NCI-H2029 treated with DMSO at 0.1 percent for 48 hours (cell line): ENCODE measurements around the gene CRYZ.
A peak's percentile ranks its signal among the peaks of the same experiment; 100 is the strongest.

Experiments
- DNase-seq: peaks from one replicate; lab custom pipeline; 2025; lab: John Stamatoyannopoulos, UW

Gene CRYZ

GRCh38 chr1:74731399-74732052 lies 1.3 kb downstream of the CRYZ start:
- DNase-seq, result no peak

GRCh38 chr1:74729741-74730478 lies 2.9 kb downstream of the CRYZ start:
- DNase-seq, result no peak

GRCh38 chr1:74728736-74729135 lies 4.1 kb downstream of the CRYZ start:
- no peak for DNase-seq

- DNase-seq, result no peak
These were observed 6.8 kb downstream of the CRYZ start for GRCh38 chr1:74726063-74726462.

- no peak for DNase-seq
These were observed 15.2 kb downstream of the CRYZ start for GRCh38 chr1:74717626-74718025.

- no peak for DNase-seq
These were observed 16.0 kb downstream of the CRYZ start for GRCh38 chr1:74716822-74717221.

GRCh38 chr1:74715806-74716205 lies 17.0 kb downstream of the CRYZ start:
- no peak for DNase-seq

GRCh38 chr1:74715236-74715502 lies 17.7 kb downstream of the CRYZ start:
- DNase-seq, result no peak

GRCh38 chr1:74714429-74715235 lies 18.2 kb downstream of the CRYZ start:
- no peak for DNase-seq

- no peak for DNase-seq
These were observed 19.0 kb downstream of the CRYZ start for GRCh38 chr1:74713849-74714248.

- DNase-seq, result no peak
These were observed 20.0 kb downstream of the CRYZ start for GRCh38 chr1:74712881-74713280.

GRCh38 chr1:74703386-74704182 lies 29.3 kb downstream of the CRYZ start:
- DNase-seq, result no peak

GRCh38 chr1:74699331-74699730 lies 33.5 kb downstream of the CRYZ start:
- DNase-seq, result no peak

- DNase-seq, result no peak
These were observed 35.0 kb downstream of the CRYZ start for GRCh38 chr1:74697832-74698231.

GRCh38 chr1:74693473-74693872 lies 39.4 kb downstream of the CRYZ start:
- no peak for DNase-seq

GRCh38 chr1:74690909-74691308 lies 41.9 kb downstream of the CRYZ start:
- no peak for DNase-seq

- peak; percentile 14 for DNase-seq
These were observed 42.5 kb downstream of the CRYZ start for GRCh38 chr1:74690364-74690696.

GRCh38 chr1:74689621-74690363 lies 43.1 kb downstream of the CRYZ start:
- DNase-seq, result peak; percentile 68

GRCh38 chr1:74686928-74687327 lies 45.9 kb downstream of the CRYZ start:
- DNase-seq, result no peak

GRCh38 chr1:74684301-74684700 lies 48.5 kb downstream of the CRYZ start:
- DNase-seq, result no peak

GRCh38 chr1:74683656-74684055 lies 49.2 kb downstream of the CRYZ start:
- DNase-seq, result no peak

- DNase-seq, result no peak
These were observed 51.0 kb downstream of the CRYZ start for GRCh38 chr1:74681851-74682250.
